ENCODE data around the gene MEIOSIN.

- no peak for TF ChIP-seq CTCF (IDR thresholded peaks at IDR 0.05; ENCODE audit: borderline replicate concordance, extremely low read depth, low read length, poor library complexity, severe bottlenecking)
- TF ChIP-seq EZH2 (IDR thresholded peaks at IDR 0.05; ENCODE audit: borderline replicate concordance, low read depth, low read length, severe bottlenecking): no peak
Observed at GRCh38 chr19:45713141-45713540, 20.1 kb upstream of the MEIOSIN start.
